Upper lobe of right lung (tissue), 1 donor: Measurements from ENCODE around the gene ASCC1. TPM values are rescaled to one million over a fixed set of nuclear protein-coding genes. Genes with fewer than 3 reads are reported as not detected.

ENCODE experiments used
- ATAC-seq: fragments of 200-7000 bp; cut with Tn5 transposase; one replicate; pipeline ENCODE4 v1.9.1; 2020; ENCODE audit warnings: mild to moderate bottlenecking, moderate library complexity
- DNase-seq: peaks from one replicate; pipeline ENCODE4 v3.0.0-alpha.2; 2020
- H3K27ac ChIP-seq: fragments of 200-600 bp; one replicate; pipeline ENCODE4 v1.8.0; 2022
- H3K27me3 ChIP-seq: fragments of 200-600 bp; one replicate; pipeline ENCODE4 v1.8.0; 2022; ENCODE audit warnings: mild to moderate bottlenecking
- H3K36me3 ChIP-seq: fragments of 200-600 bp; one replicate; pipeline ENCODE4 v1.8.0; 2022
- H3K4me1 ChIP-seq: fragments of 200-600 bp; one replicate; pipeline ENCODE4 v1.8.0; 2022
- H3K4me3 ChIP-seq: fragments of 200-600 bp; one replicate; pipeline ENCODE4 v1.8.0; 2022; ENCODE audit warnings: mild to moderate bottlenecking
- H3K9me3 ChIP-seq: fragments of 200-600 bp; one replicate; pipeline ENCODE4 v1.8.0; 2022
- intact Hi-C: fragments of 100-400 bp; cut with DNase I; formaldehyde crosslinking; loops from one replicate; pipeline ENCODE4 v1.11.0; 2022
- total RNA-seq: library from RNA; stranded (reverse); fragmentation: NEBNext Ultra II Directional; extraction: Animal tissue kit (Norgen Biotek cat#: 25700); gene quantifications from one replicate; pipeline ENCODE4 v1.2.1, GENCODE V29; 2021
- TF ChIP-seq, protein P1 (sequence below): fragments of 200-600 bp; IDR thresholded peaks from one replicate; pipeline ENCODE4 v1.8.0; 2022; ENCODE audit warnings: antibody characterized with exemption
- donor health status: DM: no; HTN: yes; CAD: no; lungs with severe emphysema.

The ASCC1 gene
- total RNA-seq, 1 donor from 2014 or later = 27.4 TPM

GRCh38 chr10:72260976-72261783, 45.1 kb upstream of the ASCC1 start:
- H3K36me3 ChIP-seq = no peaks in the 10 kb centered on the region
- no peak for ATAC-seq
- TF ChIP-seq, protein P1, sequence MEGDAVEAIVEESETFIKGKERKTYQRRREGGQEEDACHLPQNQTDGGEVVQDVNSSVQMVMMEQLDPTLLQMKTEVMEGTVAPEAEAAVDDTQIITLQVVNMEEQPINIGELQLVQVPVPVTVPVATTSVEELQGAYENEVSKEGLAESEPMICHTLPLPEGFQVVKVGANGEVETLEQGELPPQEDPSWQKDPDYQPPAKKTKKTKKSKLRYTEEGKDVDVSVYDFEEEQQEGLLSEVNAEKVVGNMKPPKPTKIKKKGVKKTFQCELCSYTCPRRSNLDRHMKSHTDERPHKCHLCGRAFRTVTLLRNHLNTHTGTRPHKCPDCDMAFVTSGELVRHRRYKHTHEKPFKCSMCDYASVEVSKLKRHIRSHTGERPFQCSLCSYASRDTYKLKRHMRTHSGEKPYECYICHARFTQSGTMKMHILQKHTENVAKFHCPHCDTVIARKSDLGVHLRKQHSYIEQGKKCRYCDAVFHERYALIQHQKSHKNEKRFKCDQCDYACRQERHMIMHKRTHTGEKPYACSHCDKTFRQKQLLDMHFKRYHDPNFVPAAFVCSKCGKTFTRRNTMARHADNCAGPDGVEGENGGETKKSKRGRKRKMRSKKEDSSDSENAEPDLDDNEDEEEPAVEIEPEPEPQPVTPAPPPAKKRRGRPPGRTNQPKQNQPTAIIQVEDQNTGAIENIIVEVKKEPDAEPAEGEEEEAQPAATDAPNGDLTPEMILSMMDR = no peak
- no peaks in the 10 kb centered on the region for H3K9me3 ChIP-seq
- H3K27ac ChIP-seq = peak overlapping the region; percentile 87
- intact Hi-C loops = no loop called here
- DNase-seq = no peak
- H3K4me3 ChIP-seq = peak overlapping the region; percentile 59
- H3K27me3 ChIP-seq = no peaks in the 10 kb centered on the region
- peaks cover 57% of the 10 kb centered on the region for H3K4me1 ChIP-seq

GRCh38 chr10:72260239-72260975, 44.3 kb upstream of the ASCC1 start:
- TF ChIP-seq, protein P1 = no peak
- H3K4me1 ChIP-seq = peaks cover 65% of the 10 kb centered on the region

GRCh38 chr10:72259491-72260238, 43.6 kb upstream of the ASCC1 start:
- intact Hi-C loops = no loop called here
- Histone ChIP-seq H3K4me1 (peaks cover 72% of the 10 kb centered on the region), H3K27ac (peak overlapping the region; percentile 87), H3K4me3 (no peak overlapping the region), H3K9me3 (no peaks in the 10 kb centered on the region), H3K27me3 (no peaks in the 10 kb centered on the region), H3K36me3 (no peaks in the 10 kb centered on the region)
- TF ChIP-seq, protein P1 = no peak
- ATAC-seq (no peak), DNase-seq (no peak)

More at GRCh38 chr10:72260239-72260975, 44.3 kb upstream of the ASCC1 start:
- peak overlapping the region; percentile 59 for H3K4me3 ChIP-seq
- DNase-seq = peak; percentile 91
- intact Hi-C loops = no loop called here
- peak; percentile 95 for ATAC-seq
- no peaks in the 10 kb centered on the region for H3K27me3 ChIP-seq
- peak overlapping the region; percentile 87 for H3K27ac ChIP-seq
- H3K9me3 ChIP-seq = no peaks in the 10 kb centered on the region
- H3K36me3 ChIP-seq = no peaks in the 10 kb centered on the region

DNA sequence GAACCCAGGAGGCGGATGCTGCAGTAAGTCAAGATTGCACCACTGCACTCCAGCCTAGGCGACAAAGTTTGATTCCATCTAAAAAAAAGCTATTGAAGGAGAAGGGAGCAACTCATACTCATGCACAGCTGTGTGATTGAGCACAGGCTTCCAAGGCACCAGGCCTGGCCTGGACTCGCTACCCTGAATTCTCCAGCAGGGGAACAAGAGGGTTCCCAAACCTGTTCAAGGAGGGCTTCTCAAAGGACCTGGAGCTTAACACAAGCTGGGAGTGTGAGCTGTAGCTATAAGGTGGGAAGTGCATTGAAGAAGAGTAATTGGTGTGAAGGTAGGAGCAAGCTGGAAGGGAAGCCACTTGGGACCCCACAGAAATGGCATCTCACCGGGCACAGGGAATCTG, 42.5 kb upstream of the ASCC1 start:
- intact Hi-C loops = no loop called here
- Histone ChIP-seq H3K4me1 (peaks cover 76% of the 10 kb centered on the region), H3K36me3 (no peaks in the 10 kb centered on the region), H3K27ac (no peak overlapping the region), H3K4me3 (no peak overlapping the region), H3K27me3 (no peaks in the 10 kb centered on the region), H3K9me3 (no peaks in the 10 kb centered on the region)
- TF ChIP-seq, protein P1 = no peak
- no peak for ATAC-seq
- DNase-seq = no peak

- no peaks in the 10 kb centered on the region for H3K36me3 ChIP-seq
- no peak for DNase-seq
- peak overlapping the region; percentile 87 for H3K27ac ChIP-seq
- H3K4me1 ChIP-seq = peaks cover 83% of the 10 kb centered on the region
- H3K27me3 ChIP-seq = no peaks in the 10 kb centered on the region
- intact Hi-C loops = no loop called here
- H3K4me3 ChIP-seq = no peak overlapping the region
- no peaks in the 10 kb centered on the region for H3K9me3 ChIP-seq
- TF ChIP-seq, protein P1 = no peak
- ATAC-seq = peak; percentile 30
Measured at GRCh38 chr10:72257051-72257892, 41.2 kb upstream of the ASCC1 start.
